GM23338 (cell line): Measurements from ENCODE around the gene ROR1. TPM values are rescaled to one million over a fixed set of nuclear protein-coding genes. Genes with fewer than 3 reads are reported as not detected.

Experiments used
- ATAC-seq: fragments of 200-7000 bp; cut with Tn5 transposase; 3 replicates; pipeline ENCODE4 v1.9.1; 2020
- DNase-seq: peaks from one replicate; pipeline ENCODE4 v3.0.0-alpha.2; 2015; ENCODE audit warnings: low spot score
- H2AFZ ChIP-seq: fragments of 200-600 bp; sonication (generic); 2 replicates; pipeline ENCODE4 v1.8.0; 2016; ENCODE audit warnings: antibody characterized with exemption, mild to moderate bottlenecking, moderate library complexity
- H3F3A ChIP-seq: fragments of 200-600 bp; sonication (generic); replicated peaks from 2 replicates; pipeline ENCODE4 v1.8.0; 2017; ENCODE audit warnings: antibody characterized with exemption, mixed run types, low read depth
- H3K27ac ChIP-seq: fragments of 200-600 bp; sonication (generic); 2 replicates; pipeline ENCODE4 v1.6.1; 2016; ENCODE audit warnings: low read depth
- H3K27me3 ChIP-seq: fragments of 200-600 bp; sonication (generic); 2 replicates; pipeline ENCODE4 v1.8.0; 2016; ENCODE audit warnings: mild to moderate bottlenecking, mixed run types, moderate library complexity; ENCODE audit not compliant: insufficient read depth
- H3K36me3 ChIP-seq: fragments of 200-600 bp; sonication (generic); 2 replicates; pipeline ENCODE4 v1.8.0; 2016; ENCODE audit warnings: mild to moderate bottlenecking; ENCODE audit not compliant: insufficient read depth
- H3K4me1 ChIP-seq: fragments of 200-600 bp; sonication (generic); 2 replicates; pipeline ENCODE4 v1.8.0; 2016; ENCODE audit warnings: mild to moderate bottlenecking, moderate library complexity; ENCODE audit not compliant: insufficient read depth
- H3K4me2 ChIP-seq: fragments of 200-600 bp; sonication (generic); 2 replicates; pipeline ENCODE4 v1.7.1; 2017; ENCODE audit warnings: mixed run types
- H3K4me3 ChIP-seq: fragments of 200-600 bp; sonication (generic); 2 replicates; pipeline ENCODE4 v1.6.1; 2016; ENCODE audit warnings: mixed run types
- H3K79me2 ChIP-seq: fragments of 200-600 bp; sonication (generic); replicated peaks from 2 replicates; pipeline ENCODE4 v1.8.0; 2017; ENCODE audit warnings: mild to moderate bottlenecking; ENCODE audit not compliant: insufficient read depth
- H3K9me2 ChIP-seq: fragments of 200-600 bp; sonication (generic); 2 replicates; pipeline ENCODE4 v1.8.0; 2017; ENCODE audit not compliant: insufficient read depth
- H4K20me1 ChIP-seq: fragments of 200-600 bp; sonication (generic); replicated peaks from 2 replicates; pipeline ENCODE4 v1.8.0; 2017; ENCODE audit warnings: mild to moderate bottlenecking; ENCODE audit not compliant: insufficient read depth
- H3K27ac Mint-ChIP-seq: 2 replicates; pipeline ENCODE4 v1.8.0; 2020; ENCODE audit warnings: inconsistent platforms, mild to moderate bottlenecking, moderate library complexity, mixed read lengths
- H3K27me3 Mint-ChIP-seq: 3 replicates; pipeline ENCODE4 v1.8.0; 2022; ENCODE audit warnings: low read depth, mild to moderate bottlenecking, moderate library complexity, mixed read lengths, inconsistent platforms; ENCODE audit not compliant: insufficient read depth, poor library complexity
- H3K36me3 Mint-ChIP-seq: 3 replicates; pipeline ENCODE4 v1.8.0; 2021; ENCODE audit warnings: low read depth, mild to moderate bottlenecking, inconsistent platforms, moderate library complexity, mixed read lengths
- H3K4me1 Mint-ChIP-seq: 3 replicates; pipeline ENCODE4 v1.8.0; 2020; ENCODE audit warnings: mild to moderate bottlenecking, inconsistent platforms, mixed read lengths
- H3K4me3 Mint-ChIP-seq: 3 replicates; pipeline ENCODE4 v1.8.0; 2021; ENCODE audit warnings: moderate library complexity, mild to moderate bottlenecking, inconsistent platforms, mixed read lengths
- H3K9me3 Mint-ChIP-seq: 3 replicates; pipeline ENCODE4 v1.8.0; 2020; ENCODE audit warnings: moderate library complexity, mild to moderate bottlenecking, inconsistent platforms, mixed read lengths
- CREB1 ChIP-seq: fragments of 250-450 bp; sonication (Bioruptor Pico); IDR thresholded peaks from 2 replicates; pipeline ENCODE4 v1.5.0; 2020; ENCODE audit warnings: low read depth, mild to moderate bottlenecking, moderate library complexity
- EZH2 ChIP-seq: fragments of 200-600 bp; sonication (generic); IDR thresholded peaks from one replicate; pipeline ENCODE4 v1.8.0; 2017; ENCODE audit warnings: antibody characterized with exemption, mild to moderate bottlenecking, low read depth; ENCODE audit not compliant: unreplicated experiment
- JUNB ChIP-seq: IDR thresholded peaks from one replicate; pipeline ENCODE4 v1.6.1; 2016; ENCODE audit warnings: antibody characterized with exemption; ENCODE audit not compliant: unreplicated experiment
- NANOG ChIP-seq: IDR thresholded peaks from 2 replicates; pipeline ENCODE4 v1.6.1; 2016; ENCODE audit warnings: antibody characterized with exemption, borderline replicate concordance
- POLR2AphosphoS5 ChIP-seq: IDR thresholded peaks from 2 replicates; pipeline ENCODE4 v1.6.1; 2016; ENCODE audit warnings: antibody characterized with exemption, low read depth
- STAT1 ChIP-seq: IDR thresholded peaks from one replicate; pipeline ENCODE4 v1.6.1; 2016; ENCODE audit warnings: antibody characterized with exemption; ENCODE audit not compliant: unreplicated experiment
- ZNF331 ChIP-seq: fragments of 250-450 bp; sonication (Bioruptor Pico); IDR thresholded peaks from 2 replicates; pipeline ENCODE4 v1.5.0; 2020; ENCODE audit warnings: low read depth, mild to moderate bottlenecking, moderate library complexity
- polyA plus RNA-seq: library from polyadenylated mRNA; unstranded; fragments of >200 nt; fragmentation: Nextera tagmentation; extraction: Ambion mirVana; gene quantifications from 2 replicates; pipeline ENCODE4 v1.2.1, GENCODE V29; 2016
- total RNA-seq: library from RNA; depleted of rRNA; stranded (reverse); fragments of >200 nt; shearing (Covaris generic); gene quantifications from 2 replicates; pipeline ENCODE4 v1.2.3, GENCODE V29; 2014
- TF ChIP-seq, protein P1 (sequence below): IDR thresholded peaks from 2 replicates; pipeline ENCODE4 v1.6.1; 2016; ENCODE audit warnings: antibody characterized with exemption
- TF ChIP-seq, protein P2 (sequence below): fragments of 250-450 bp; sonication (Bioruptor Pico); IDR thresholded peaks from 2 replicates; pipeline ENCODE4 v1.5.0; 2020; ENCODE audit warnings: mild to moderate bottlenecking, moderate library complexity
- TF ChIP-seq, protein P3 (sequence below), 2 experiments: fragments of 200-600 bp in 1 of 2; sonication (generic) in 1 of 2; conservative IDR thresholded peaks; 2 replicates each; pipeline versions ENCODE4 v1.5.1 to v1.6.1; 2016 to 2017; ENCODE audit warnings: antibody characterized with exemption in 2 of 2, low read depth in 2 of 2, mild to moderate bottlenecking in 2 of 2, moderate library complexity in 1 of 2
- TF ChIP-seq, protein P4 (sequence below): IDR thresholded peaks from one replicate; pipeline ENCODE4 v1.6.1; 2018; ENCODE audit warnings: antibody characterized with exemption; ENCODE audit not compliant: unreplicated experiment

Gene ROR1
- total and polyA plus RNA-seq, 2 experiments from 2014 or later = 59.7 to 96.0 TPM

DNA sequence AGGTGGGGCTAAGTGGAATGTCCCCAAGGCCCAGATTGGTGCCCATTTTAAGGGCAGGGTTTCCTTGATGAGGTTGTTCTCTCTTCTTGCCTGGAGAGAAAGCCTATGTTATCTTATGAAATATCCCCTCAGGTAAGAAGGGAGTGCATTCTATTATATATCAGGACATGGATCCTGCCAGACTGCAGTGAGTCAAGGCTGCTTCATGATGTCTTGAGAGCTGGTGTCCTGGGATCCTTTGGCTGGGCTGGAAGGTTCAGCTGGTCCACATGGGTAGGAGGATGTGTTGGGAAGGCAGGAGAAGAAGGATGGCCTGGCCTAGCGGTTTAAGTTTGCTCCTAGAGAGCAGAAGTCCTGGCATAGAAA, 207.6 kb downstream of the ROR1 start (continued):
- TF ChIP-seq, protein P1, sequence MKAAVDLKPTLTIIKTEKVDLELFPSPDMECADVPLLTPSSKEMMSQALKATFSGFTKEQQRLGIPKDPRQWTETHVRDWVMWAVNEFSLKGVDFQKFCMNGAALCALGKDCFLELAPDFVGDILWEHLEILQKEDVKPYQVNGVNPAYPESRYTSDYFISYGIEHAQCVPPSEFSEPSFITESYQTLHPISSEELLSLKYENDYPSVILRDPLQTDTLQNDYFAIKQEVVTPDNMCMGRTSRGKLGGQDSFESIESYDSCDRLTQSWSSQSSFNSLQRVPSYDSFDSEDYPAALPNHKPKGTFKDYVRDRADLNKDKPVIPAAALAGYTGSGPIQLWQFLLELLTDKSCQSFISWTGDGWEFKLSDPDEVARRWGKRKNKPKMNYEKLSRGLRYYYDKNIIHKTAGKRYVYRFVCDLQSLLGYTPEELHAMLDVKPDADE = no peak
- TF ChIP-seq NANOG (no peak), JUNB (no peak), CREB1 (CRISPR knock-in tag) (no peak), EZH2 (no peak)

DNA sequence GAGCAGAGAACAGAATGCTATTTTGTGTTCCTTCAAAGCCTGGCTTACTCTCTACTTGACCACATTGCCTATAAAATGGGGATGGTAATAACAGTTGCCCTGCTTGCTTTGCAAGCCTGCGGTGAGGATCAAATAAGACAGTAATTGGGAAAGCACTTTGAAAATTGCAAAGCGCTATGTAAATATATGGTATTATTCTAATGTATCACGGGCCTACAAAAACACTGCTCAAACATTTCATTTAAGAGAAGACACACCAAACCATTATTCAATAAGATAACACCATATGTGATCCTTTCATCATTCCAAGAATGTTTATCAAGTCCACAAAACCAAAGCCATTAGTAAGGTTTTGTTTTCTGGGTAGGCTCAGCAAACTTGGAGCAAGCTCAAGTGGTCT, 208.4 kb downstream of the ROR1 start:
- Mint-ChIP-seq H3K4me3 (no peak overlapping the region), H3K27me3 (peaks cover 3% of the 10 kb centered on the region), H3K9me3 (no peaks in the 10 kb centered on the region), H3K36me3 (no peaks in the 10 kb centered on the region), H3K27ac (no peak overlapping the region), H3K4me1 (peaks cover 66% of the 10 kb centered on the region)
- no peaks in the 10 kb centered on the region for H3K27me3 ChIP-seq
- no peak overlapping the region for H3K27ac ChIP-seq
- H4K20me1 ChIP-seq = peaks cover 26% of the 10 kb centered on the region
- H3K36me3 ChIP-seq = no peaks in the 10 kb centered on the region
- H3K4me3 ChIP-seq = no peak overlapping the region
- ATAC-seq = no peak
- H2AFZ ChIP-seq = no peak overlapping the region
- H3K4me2 ChIP-seq = no peak overlapping the region
- no peaks in the 10 kb centered on the region for H3F3A ChIP-seq
- H3K79me2 ChIP-seq = peaks cover 85% of the 10 kb centered on the region
- DNase-seq = no peak
- H3K4me1 ChIP-seq = peaks cover 36% of the 10 kb centered on the region
- TF ChIP-seq ZNF331 (CRISPR knock-in tag) = no peak
- TF ChIP-seq, protein P1 = no peak
- no peak for TF ChIP-seq POLR2AphosphoS5
- TF ChIP-seq, protein P2, sequence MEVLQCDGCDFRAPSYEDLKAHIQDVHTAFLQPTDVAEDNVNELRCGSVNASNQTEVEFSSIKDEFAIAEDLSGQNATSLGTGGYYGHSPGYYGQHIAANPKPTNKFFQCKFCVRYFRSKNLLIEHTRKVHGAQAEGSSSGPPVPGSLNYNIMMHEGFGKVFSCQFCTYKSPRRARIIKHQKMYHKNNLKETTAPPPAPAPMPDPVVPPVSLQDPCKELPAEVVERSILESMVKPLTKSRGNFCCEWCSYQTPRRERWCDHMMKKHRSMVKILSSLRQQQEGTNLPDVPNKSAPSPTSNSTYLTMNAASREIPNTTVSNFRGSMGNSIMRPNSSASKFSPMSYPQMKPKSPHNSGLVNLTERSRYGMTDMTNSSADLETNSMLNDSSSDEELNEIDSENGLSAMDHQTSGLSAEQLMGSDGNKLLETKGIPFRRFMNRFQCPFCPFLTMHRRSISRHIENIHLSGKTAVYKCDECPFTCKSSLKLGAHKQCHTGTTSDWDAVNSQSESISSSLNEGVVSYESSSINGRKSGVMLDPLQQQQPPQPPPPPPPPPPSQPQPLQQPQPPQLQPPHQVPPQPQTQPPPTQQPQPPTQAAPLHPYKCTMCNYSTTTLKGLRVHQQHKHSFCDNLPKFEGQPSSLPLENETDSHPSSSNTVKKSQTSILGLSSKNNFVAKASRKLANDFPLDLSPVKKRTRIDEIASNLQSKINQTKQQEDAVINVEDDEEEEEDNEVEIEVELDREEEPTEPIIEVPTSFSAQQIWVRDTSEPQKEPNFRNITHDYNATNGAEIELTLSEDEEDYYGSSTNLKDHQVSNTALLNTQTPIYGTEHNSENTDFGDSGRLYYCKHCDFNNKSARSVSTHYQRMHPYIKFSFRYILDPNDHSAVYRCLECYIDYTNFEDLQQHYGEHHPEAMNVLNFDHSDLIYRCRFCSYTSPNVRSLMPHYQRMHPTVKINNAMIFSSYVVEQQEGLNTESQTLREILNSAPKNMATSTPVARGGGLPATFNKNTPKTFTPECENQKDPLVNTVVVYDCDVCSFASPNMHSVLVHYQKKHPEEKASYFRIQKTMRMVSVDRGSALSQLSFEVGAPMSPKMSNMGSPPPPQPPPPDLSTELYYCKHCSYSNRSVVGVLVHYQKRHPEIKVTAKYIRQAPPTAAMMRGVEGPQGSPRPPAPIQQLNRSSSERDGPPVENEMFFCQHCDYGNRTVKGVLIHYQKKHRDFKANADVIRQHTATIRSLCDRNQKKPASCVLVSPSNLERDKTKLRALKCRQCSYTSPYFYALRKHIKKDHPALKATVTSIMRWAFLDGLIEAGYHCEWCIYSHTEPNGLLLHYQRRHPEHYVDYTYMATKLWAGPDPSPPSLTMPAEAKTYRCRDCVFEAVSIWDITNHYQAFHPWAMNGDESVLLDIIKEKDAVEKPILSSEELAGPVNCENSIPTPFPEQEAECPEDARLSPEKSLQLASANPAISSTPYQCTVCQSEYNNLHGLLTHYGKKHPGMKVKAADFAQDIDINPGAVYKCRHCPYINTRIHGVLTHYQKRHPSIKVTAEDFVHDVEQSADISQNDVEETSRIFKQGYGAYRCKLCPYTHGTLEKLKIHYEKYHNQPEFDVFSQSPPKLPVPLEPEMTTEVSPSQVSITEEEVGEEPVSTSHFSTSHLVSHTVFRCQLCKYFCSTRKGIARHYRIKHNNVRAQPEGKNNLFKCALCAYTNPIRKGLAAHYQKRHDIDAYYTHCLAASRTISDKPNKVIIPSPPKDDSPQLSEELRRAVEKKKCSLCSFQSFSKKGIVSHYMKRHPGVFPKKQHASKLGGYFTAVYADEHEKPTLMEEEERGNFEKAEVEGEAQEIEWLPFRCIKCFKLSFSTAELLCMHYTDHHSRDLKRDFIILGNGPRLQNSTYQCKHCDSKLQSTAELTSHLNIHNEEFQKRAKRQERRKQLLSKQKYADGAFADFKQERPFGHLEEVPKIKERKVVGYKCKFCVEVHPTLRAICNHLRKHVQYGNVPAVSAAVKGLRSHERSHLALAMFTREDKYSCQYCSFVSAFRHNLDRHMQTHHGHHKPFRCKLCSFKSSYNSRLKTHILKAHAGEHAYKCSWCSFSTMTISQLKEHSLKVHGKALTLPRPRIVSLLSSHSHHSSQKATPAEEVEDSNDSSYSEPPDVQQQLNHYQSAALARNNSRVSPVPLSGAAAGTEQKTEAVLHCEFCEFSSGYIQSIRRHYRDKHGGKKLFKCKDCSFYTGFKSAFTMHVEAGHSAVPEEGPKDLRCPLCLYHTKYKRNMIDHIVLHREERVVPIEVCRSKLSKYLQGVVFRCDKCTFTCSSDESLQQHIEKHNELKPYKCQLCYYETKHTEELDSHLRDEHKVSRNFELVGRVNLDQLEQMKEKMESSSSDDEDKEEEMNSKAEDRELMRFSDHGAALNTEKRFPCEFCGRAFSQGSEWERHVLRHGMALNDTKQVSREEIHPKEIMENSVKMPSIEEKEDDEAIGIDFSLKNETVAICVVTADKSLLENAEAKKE (CRISPR knock-in tag) = no peak
- no peak for TF ChIP-seq EZH2
- TF ChIP-seq, protein P3, sequence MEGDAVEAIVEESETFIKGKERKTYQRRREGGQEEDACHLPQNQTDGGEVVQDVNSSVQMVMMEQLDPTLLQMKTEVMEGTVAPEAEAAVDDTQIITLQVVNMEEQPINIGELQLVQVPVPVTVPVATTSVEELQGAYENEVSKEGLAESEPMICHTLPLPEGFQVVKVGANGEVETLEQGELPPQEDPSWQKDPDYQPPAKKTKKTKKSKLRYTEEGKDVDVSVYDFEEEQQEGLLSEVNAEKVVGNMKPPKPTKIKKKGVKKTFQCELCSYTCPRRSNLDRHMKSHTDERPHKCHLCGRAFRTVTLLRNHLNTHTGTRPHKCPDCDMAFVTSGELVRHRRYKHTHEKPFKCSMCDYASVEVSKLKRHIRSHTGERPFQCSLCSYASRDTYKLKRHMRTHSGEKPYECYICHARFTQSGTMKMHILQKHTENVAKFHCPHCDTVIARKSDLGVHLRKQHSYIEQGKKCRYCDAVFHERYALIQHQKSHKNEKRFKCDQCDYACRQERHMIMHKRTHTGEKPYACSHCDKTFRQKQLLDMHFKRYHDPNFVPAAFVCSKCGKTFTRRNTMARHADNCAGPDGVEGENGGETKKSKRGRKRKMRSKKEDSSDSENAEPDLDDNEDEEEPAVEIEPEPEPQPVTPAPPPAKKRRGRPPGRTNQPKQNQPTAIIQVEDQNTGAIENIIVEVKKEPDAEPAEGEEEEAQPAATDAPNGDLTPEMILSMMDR (conservative IDR thresholded peaks at IDR 0.05; ENCODE audit: low read depth in 2 of 2) = no peak
- no peak for TF ChIP-seq STAT1
- TF ChIP-seq, protein P4, sequence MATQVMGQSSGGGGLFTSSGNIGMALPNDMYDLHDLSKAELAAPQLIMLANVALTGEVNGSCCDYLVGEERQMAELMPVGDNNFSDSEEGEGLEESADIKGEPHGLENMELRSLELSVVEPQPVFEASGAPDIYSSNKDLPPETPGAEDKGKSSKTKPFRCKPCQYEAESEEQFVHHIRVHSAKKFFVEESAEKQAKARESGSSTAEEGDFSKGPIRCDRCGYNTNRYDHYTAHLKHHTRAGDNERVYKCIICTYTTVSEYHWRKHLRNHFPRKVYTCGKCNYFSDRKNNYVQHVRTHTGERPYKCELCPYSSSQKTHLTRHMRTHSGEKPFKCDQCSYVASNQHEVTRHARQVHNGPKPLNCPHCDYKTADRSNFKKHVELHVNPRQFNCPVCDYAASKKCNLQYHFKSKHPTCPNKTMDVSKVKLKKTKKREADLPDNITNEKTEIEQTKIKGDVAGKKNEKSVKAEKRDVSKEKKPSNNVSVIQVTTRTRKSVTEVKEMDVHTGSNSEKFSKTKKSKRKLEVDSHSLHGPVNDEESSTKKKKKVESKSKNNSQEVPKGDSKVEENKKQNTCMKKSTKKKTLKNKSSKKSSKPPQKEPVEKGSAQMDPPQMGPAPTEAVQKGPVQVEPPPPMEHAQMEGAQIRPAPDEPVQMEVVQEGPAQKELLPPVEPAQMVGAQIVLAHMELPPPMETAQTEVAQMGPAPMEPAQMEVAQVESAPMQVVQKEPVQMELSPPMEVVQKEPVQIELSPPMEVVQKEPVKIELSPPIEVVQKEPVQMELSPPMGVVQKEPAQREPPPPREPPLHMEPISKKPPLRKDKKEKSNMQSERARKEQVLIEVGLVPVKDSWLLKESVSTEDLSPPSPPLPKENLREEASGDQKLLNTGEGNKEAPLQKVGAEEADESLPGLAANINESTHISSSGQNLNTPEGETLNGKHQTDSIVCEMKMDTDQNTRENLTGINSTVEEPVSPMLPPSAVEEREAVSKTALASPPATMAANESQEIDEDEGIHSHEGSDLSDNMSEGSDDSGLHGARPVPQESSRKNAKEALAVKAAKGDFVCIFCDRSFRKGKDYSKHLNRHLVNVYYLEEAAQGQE = no peak
- no peak for TF ChIP-seq CREB1 (CRISPR knock-in tag)
- peaks cover 2% of the 10 kb centered on the region; the same call in 1 of the 2 replicates for H3K9me2 ChIP-seq
